HG03175 (cell line): ENCODE results near the gene OTX1.
A peak's percentile ranks its signal among the peaks of the same experiment; 100 is the strongest.
"Not testable (repeated sequence)": the region's sequence is repeated elsewhere in the genome, so short reads cannot be mapped to it uniquely, and the experiment has no call there.

Source experiments
- ATAC-seq: cut with Tn5 transposase; IDR thresholded peaks from one replicate; pipeline ENCODE4 v1.9.1; 2021; ENCODE audit warnings: mild to moderate bottlenecking, moderate library complexity; ENCODE audit not compliant: unreplicated experiment

The OTX1 gene

DNA sequence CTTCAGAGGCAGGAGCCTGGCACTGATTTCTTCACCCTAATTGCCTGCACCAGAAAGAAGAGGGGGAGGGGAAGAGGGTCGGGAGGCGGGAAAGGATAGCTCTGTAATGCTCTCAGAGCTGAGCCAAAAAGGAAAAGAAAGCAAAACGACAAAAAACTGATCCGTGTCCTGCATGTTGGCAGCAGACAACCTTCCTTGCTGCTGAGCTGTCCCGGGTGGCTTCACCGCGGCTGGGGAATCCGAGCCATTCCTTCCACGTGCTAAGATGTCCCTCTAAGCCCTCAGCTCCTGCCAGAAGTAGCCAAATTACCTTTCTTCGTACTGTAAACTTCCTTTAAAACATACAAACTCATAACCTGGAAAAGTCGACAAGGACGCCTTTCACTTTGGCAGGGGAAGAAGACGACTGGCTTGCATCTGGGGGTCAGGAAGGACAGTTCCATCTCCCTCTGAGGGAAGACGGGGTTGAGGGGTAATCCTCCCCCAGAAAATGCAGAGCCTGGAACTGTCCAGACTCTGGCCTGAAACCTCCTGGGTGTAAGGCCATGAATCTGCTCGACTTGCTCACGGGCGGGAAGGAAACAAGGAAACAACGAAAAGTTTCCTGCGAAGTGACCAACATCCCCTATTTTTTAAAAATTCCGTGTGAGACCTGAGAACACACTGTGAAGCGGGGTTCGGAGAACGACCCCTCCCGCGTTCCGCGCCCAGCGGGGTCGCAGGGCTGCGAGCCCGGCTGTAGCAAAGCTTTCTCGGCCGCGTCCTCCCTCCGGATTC, 7.7 kb downstream of the OTX1 start:
- ATAC-seq, result no peak

DNA sequence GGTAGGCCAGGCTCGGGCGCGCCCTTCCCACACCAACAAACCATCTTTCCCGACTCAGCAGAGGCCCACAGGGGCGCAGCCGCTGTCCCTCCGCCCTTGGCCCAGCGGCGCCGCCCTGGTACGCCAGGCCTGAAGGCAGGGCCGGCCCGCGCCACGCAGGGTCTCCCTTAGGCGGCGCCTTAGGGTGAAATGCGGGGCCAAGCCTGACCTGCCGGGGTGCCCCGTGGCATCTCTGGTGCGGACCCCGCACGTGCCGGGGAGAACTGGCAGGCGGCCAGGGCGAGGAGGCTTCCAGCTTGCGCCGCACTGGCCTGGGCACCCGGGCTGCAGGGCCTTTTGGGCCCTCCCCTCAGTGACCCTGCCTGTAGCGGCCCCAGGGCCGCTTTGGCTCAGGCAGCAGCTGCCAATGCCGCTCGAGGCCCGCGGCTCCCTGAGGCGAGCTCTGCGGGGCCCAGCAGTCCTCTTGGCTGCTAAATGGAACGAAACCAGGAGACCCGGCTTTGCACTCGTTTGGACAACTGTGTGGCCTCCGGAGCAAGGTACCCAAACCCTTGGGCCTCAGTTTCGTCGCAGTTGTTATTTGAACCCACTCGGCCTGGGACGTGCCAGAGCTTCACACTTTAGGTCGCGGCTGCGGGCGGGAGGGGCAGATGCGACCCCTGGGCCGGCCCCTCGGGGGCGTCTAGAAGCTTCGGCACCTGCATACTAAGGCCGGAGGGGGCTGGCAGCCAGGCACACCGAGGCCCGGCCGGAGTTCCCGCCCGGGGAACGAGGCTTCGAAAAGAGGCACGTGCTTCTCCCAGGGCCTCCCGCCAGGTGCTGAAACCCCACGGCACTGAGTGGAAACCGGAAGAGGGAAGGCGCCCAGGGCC, 8.5 kb downstream of the OTX1 start:
- no peak for ATAC-seq

DNA sequence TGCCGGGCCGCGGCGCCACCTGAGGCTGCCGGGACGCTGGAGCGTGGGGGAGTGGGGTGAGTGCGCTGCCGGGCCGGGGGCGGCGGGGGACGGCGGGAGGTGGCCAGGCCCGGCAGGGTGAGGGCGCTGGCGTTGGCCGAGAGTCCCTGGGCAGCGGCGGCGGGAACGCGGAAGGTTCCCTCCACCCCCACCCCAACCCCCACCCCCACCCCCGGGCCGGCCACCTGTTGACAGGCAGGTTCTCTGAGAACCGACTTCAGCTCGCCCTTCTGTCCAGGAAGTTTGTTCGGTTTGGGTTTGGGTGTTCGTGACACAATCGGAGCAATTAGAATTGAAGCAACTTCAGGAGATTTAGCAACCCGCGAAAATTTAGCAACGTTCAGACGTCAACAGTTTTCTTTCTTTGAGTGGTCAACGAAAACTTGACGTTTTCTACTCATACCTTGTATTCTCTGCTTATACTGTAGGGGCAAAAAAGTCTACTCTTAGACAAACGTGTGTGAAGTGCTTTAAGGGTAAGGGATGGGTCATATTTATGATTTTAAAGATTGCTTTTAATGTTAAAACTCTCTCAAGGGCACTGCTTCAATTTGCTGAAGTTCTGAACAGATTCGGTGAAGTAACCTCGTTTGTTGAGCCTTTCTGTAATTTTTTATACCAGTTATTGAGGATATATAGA, 9.3 kb downstream of the OTX1 start:
- no peak for ATAC-seq

DNA sequence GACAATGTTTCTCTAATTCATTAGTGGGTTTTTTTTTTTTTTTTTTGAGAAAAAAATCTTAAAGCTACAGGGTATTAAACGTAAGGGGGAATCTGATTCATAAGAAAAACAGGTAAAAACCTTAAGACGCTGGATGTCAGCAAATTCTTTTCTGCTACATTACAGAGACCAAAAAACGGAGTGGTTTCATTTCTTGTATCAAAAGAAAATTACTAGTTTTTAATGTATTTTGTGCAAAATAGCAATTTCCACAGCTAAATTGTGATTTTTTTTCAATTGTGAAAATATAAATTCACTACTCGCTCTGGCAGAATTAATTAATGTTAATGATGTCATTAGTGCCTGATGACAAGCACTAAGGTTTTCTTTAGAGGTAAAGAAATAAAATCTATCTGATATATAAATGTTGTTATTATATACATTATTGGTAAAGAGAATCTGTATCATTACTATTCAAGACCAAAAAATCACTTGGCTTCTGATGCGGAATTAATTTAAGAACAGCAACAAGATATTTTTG, 9.9 kb downstream of the OTX1 start:
- no peak for ATAC-seq

DNA sequence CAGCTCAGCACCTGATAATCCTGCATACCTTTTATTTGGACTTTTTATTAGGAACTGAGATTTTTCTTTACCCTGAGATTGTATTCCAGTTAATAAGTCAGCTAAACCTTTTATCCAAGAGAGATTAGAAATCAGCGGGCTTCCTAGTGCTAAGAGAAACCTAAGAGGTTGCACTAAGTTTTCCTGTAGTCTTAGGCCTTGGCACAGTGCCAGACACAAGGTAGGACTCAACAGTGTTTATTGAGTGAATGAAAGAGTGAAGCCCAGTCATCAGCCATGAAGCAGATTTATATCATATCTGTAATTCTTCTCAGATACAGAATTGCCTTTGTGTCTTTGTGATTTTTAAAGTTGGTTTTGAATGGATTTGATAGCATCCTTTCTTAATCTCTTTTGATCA, 13.6 kb downstream of the OTX1 start:
- no peak for ATAC-seq

DNA sequence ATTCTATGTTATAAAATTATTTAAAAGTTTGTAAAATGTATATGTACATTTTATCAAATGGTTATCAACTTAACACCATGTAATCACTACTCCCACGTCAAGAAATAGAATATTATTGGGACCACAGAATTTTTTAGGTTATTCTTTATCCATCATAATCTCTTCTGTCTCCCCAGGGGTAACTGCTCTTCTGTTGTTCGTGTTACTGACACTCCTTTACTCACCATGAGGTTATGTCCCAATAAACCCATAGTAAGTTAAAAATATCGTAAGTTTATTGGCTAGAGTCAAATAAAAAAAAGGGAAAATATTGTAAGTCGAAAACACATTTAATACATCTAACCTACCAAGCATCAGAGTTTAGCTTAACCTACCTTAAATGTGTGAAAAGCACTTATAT, 14.0 kb downstream of the OTX1 start:
- no peak for ATAC-seq

DNA sequence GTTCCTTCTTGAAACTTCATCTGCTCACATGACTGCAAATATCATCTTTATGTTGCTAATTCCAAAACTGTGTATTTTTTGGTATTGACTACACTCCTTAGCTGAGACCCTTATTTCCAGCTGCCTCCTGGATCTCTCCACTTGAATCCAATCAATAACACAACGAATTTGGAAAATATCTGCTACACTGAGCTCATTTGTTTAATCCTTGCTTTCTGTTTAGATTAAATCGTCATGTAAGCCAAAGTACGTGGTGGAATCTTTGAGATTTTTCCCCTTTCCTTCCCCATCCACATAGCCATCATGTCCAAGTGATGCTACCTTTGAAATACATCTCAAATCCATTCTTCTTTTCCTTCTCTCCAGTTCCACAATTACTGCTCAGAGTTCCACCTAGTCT, 15.6 kb downstream of the OTX1 start:
- ATAC-seq, result no peak

DNA sequence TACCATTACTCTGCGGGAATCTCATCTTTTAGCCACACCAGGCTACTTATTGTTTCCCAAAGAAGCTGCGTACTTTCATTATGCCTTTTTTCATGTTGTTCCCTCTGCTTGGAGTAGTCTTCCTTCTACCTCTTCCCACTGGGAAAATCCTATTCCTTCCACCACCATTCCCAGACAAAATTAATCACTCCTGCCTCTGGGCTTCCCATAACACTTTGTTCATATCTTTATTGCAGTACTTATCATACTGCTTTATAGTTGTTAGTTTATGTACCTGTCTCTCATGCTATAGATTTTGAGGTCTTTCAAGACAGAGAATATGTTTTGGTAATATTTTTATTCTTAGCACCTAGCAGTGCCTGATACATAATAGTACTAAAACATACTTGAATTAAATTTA, 16.2 kb downstream of the OTX1 start:
- ATAC-seq, result no peak

DNA sequence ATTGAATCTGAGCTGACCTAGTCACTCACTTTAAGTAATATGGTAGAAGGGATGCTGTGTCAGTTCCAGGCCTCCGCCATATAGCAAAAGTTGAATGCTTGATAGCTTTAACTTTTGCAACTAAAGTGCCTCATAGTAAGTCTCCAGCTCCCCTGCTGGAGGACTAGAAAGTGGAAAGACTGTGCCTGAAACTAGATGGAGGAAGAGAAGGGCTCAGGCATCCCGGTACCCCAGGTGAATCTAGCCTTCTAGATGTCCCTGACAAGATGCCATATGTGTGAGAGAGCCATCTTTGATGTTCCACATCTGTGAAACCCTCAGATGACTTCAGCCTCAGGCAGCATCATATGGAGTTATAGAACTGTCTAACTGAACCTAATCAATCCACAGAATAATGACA, 21.0 kb downstream of the OTX1 start:
- no peak for ATAC-seq

DNA sequence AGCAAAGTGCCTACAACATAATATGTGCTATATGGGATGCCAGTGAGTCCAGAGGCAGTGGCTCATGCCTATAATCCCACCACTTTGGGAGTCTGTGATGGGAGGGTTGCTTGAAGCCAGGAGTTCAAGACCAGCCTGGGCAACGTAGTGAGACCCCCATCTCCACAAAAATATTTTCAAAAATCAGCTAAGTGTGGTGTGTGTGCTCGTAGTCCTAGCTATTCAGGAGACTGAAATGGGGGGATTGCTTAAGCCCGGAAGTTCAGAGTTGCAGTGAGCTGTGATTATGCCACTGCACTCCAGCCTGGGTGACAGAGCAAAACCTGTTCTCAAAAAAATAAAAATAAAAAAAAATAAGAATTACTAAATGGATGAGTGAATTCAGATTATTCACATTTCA, 23.4 kb downstream of the OTX1 start:
- ATAC-seq, result no peak

DNA sequence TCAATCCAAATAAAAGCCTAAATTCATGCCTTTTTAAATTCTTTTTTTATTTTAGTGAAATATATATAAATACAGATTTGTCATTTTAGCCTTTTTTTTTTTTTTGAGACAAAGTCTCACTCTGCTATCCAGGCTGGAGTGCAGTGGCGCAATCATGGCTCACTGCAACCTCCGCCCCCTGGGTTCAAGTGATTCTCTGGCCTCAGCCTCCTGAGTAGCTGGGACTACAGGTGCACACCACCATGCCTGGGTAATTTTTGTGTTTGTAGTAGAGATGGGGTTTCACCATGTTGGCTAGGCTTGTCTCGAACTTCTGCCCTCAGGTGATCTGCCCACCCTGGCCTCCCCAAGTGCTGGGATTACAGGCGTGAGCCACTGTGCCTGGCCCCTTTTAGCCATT, 23.8 kb downstream of the OTX1 start:
- ATAC-seq, result not testable (repeated sequence)

DNA sequence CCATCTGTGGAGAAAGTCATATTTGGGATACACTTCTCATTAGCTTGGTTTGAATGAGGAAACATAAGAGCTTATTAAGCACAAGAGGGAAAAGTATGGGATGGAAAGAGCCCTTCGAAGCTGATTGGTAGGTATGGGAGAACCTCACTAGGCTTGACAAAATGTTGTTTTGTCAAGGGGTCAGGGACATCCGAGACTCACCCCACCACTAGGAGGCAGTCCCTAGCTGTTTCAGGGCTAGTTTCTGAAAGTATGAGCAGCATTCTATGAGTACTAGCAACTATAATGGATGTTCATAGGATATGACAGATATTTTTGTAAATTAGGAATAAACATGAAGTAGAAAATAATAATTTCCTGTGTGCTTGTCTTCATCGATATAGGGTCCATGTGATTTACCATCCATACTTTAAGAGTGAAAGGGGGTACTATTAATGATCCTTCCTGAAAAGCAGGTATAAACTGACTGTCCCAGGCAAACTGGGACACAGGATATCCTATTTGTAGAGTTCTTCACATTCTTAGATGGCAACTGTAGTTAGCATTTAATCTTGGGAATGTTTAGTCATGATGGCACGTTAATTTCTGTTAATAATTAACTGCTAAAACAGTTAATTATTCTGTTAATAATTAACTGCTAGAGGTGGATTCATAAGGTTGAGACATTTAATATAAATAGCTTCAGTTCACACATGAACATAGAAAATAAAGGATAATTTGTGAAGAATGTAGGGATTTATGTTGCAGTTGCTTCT, 28.4 kb downstream of the OTX1 start:
- ATAC-seq, result peak; percentile 43

DNA sequence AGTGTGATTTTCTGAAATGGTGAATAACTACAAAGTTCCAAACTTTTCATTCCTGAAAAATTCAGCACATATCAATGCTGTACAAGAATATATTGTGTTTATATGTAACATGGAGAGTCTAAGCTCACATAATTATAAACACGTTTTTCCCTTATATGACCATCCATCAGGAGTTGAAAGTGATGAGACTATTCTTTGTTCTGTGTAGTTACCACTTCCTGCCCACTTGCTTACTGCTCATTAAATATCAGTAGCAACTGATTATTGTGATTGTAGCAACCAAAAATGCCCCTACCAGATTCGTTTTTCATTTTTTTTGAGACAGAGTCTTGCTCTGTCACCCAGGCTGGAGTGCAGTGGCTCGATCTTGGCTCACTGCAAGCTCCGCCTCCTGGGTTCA, 30.8 kb downstream of the OTX1 start:
- no peak for ATAC-seq

DNA sequence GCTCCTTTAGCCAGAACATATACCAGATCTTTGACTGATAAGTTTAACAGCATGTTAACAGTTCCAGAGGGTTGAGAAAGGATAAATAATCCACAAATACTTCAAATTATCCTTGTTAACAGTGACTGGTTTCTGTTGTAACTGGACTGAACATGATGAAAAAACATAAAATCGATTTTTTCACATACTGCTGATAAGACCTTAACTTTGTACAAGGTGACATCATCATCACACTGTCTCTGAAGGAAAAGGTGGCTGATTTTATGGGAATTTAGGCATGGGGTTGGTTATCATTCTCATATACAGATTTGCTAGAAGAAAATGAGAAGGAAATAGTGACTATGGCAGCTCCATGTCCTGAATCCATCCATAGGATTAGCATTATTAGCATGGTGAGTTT, 36.1 kb downstream of the OTX1 start:
- no peak for ATAC-seq

DNA sequence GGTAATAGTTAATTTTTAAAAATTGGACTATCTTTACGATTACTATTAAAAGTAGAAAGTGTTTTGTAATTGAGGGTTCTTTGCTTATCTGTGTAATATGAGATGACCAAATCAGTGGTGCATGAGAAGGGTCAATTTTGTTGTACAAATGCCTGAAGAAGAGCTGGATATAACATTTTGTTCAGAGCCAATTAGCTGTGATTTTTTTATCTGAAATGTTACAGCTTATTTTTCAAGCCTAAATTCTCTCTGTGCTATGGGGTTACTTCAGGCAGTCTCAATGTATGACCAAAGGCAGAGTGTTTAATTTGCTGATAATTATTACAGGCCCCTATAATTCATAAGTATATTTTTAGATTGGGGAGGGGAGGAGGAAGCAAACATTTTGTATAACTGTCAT, 41.8 kb downstream of the OTX1 start:
- ATAC-seq, result no peak

DNA sequence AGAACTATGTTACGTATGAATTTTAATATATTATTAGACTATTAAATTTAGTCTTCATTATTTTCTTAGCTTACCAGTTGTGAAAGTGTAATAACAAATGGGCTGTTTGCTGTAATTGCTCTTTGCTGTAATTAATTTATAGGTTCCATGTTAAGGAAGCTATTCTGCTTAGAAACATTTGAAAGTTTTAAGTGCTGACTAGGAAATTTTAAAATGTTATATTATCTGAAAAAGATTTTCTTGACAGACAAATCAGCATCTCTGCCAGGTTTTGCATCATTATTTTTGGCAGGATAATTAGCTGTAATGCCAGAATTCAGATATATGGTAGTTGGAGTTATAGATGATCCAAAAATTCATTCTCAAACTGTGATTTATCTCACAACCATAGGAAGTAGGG, 42.2 kb downstream of the OTX1 start:
- ATAC-seq, result no peak

DNA sequence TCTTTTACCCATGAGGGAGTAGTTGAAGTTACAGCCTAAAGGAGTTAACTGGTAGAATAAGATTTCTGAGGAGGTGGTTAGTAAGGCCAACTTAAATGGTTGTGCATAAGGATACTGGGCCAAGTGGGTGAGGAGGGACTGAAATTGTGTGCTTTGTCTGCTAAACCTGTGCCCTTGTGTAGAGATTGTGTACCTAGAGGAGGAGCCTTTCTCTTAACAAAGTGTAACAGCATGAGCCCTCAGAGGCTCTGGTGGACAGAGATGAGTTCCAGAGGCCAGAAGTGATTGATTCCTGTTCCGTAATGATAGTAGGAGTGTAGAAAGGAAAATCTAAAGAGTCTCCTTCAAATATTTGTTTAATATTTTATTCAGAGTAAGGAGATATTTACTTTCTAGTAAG, 42.9 kb downstream of the OTX1 start:
- ATAC-seq, result no peak

DNA sequence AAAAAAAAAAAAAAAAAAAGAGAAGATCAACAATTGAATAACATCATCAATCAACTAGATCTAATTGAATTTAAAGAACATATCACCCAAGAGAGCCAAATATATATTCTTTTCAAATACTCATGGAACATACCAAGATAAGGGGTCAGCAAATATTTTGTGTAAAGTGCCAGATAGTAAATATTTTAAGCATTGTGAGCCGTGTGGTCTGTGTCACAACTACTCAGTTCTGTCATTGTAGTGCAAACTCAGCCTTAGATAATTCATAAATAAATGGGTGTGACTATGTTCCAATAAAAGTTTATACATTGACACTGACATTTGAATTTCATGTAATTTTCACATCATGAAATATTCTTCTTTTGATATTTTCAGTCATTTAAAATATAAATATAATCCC, 45.9 kb downstream of the OTX1 start:
- no peak for ATAC-seq

DNA sequence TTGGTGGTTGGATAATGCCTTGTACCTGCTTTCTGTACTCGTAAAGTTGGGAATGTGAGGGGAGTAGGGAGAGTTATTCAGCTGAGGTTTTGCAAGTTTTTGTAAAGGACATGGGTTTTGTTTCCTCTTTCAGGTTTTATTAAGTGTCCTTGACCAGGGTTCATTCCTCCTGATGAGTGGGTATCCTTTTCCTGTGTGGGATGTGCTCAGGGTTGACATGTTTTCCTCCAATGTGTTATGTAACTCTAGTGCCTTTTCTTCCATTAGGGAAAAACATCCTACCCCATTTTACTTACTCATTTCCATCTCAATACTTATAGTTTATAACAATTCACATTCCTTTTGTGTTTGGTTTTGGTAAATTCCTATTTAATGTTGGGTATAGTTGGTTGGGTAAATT, 48.4 kb downstream of the OTX1 start:
- ATAC-seq, result no peak

DNA sequence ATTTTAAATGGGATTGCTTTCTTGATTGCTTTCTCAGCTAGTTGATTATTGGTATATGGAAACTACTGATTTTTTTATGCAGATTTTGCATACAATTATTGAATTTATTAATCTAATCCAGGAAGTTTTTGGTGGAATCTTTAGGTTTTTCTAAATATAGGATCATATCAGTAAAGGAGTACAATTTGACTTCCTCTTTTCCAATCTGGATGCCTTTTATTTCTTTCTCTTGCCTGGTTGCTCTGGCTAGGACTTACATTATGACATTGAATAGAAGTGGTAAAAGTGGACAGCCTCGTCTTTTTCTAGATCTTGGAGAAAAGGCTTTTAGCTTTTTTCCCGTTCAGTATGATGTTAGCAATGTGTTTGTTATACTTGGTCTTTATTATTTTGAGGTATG, 51.3 kb downstream of the OTX1 start:
- no peak for ATAC-seq

DNA sequence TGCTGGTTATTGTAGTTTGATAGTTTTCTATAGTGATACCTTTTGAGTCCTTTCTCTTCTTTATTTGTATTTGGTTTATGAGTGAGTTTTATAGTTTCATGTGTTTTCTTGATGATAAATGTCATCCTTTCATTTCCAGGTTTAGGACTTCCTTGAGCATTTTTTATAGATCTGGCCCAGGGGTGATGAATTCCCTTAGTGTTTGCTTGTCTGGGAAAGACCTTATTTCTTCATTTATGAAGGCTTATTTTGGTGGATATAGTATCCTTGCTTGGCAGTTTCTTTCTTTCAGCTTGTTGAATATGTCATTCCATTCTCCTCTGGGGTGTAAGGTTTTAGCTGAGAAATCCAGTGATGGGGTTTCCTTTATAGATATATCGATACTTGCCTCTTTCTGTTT, 53.9 kb downstream of the OTX1 start:
- no peak for ATAC-seq
